ENCODE results near the gene ATP2B1. TPM values are rescaled to one million over a fixed set of nuclear protein-coding genes. Genes with fewer than 3 reads are reported as not detected.

Gene ATP2B1
- total RNA-seq, 2 experiments from 2014 or later = 10.8 to 13.0 TPM

- H3K27ac Mint-ChIP-seq = no peak overlapping the region
- no peaks in the 10 kb centered on the region for H3K9me3 Mint-ChIP-seq
- H3K4me1 Mint-ChIP-seq (ENCODE audit: low read depth) = peaks cover 4% of the 10 kb centered on the region
- CTCF ChIA-PET = interaction anchor here (0.6 to 3.2 kb wide), 7 partner anchors 16 to 1312 kb away, joined by 3 to 27 read pairs (median 4); no protein-coding TSS in a partner anchor
- H3K27me3 Mint-ChIP-seq (ENCODE audit: low read depth) = no peaks in the 10 kb centered on the region
- no peak for DNase-seq
- H3K4me3 Mint-ChIP-seq = no peak overlapping the region
- no peaks in the 10 kb centered on the region for H3K36me3 Mint-ChIP-seq (ENCODE audit: low read depth)
- intact Hi-C loops (cut with micrococcal nuclease) = loop anchor here (2.0 to 10.0 kb wide), 5 partner anchors 319 to 1415 kb away; partner anchors contain the start of gene CCER1
Measured at GRCh38 chr12:89542236-89542635, 166.4 kb downstream of the ATP2B1 start.

- CTCF ChIA-PET = interaction anchor here (1.6 kb wide), 1 partner anchor 562 kb away, joined by 5 read pairs; no protein-coding TSS in a partner anchor
- DNase-seq = no peak
- peaks cover 4% of the 10 kb centered on the region for H3K4me1 Mint-ChIP-seq (ENCODE audit: low read depth)
- no peaks in the 10 kb centered on the region for H3K36me3 Mint-ChIP-seq (ENCODE audit: low read depth)
- no peaks in the 10 kb centered on the region for H3K27me3 Mint-ChIP-seq (ENCODE audit: low read depth)
- H3K4me3 Mint-ChIP-seq = no peak overlapping the region
- intact Hi-C loops (cut with micrococcal nuclease) = loop anchor here (5.0 to 10.0 kb wide), 3 partner anchors 422 to 1417 kb away; partner anchors contain the start of gene CCER1
- no peak overlapping the region for H3K27ac Mint-ChIP-seq
- no peaks in the 10 kb centered on the region for H3K9me3 Mint-ChIP-seq
Measured at GRCh38 chr12:89540586-89540985, 168.1 kb downstream of the ATP2B1 start.

GRCh38 chr12:89539426-89540223, 169.0 kb downstream of the ATP2B1 start:
- intact Hi-C loops (cut with micrococcal nuclease) = loop anchor here (5.0 to 10.0 kb wide), 3 partner anchors 423 to 1418 kb away; partner anchors contain the start of gene CCER1
- CTCF ChIA-PET = interaction anchor here (0.9 to 2.3 kb wide), 4 partner anchors 14 to 649 kb away, joined by 3 to 10 read pairs (median 4); no protein-coding TSS in a partner anchor

GRCh38 chr12:89538897-89539296, 169.7 kb downstream of the ATP2B1 start:
- H3K27me3 Mint-ChIP-seq (ENCODE audit: low read depth) = no peaks in the 10 kb centered on the region
- no peak for DNase-seq
- H3K4me3 Mint-ChIP-seq = no peak overlapping the region
- H3K9me3 Mint-ChIP-seq = no peaks in the 10 kb centered on the region
- CTCF ChIA-PET = interaction anchor here (0.8 to 2.3 kb wide), 5 partner anchors 15 to 649 kb away, joined by 3 to 10 read pairs (median 3); no protein-coding TSS in a partner anchor
- peaks cover 4% of the 10 kb centered on the region for H3K4me1 Mint-ChIP-seq (ENCODE audit: low read depth)
- H3K36me3 Mint-ChIP-seq (ENCODE audit: low read depth) = no peaks in the 10 kb centered on the region
- intact Hi-C loops (cut with micrococcal nuclease) = no loop called here
- no peak overlapping the region for H3K27ac Mint-ChIP-seq

More at GRCh38 chr12:89539426-89540223, 169.0 kb downstream of the ATP2B1 start:
- H3K9me3 Mint-ChIP-seq = no peaks in the 10 kb centered on the region
- DNase-seq = no peak
- no peak overlapping the region for H3K4me3 Mint-ChIP-seq
- H3K4me1 Mint-ChIP-seq (ENCODE audit: low read depth) = peaks cover 4% of the 10 kb centered on the region
- no peaks in the 10 kb centered on the region for H3K36me3 Mint-ChIP-seq (ENCODE audit: low read depth)
- no peak overlapping the region for H3K27ac Mint-ChIP-seq
- no peaks in the 10 kb centered on the region for H3K27me3 Mint-ChIP-seq (ENCODE audit: low read depth)

Other genes with a start within 250 kb of the ATP2B1 start
- 1 to 10 TPM; 2.9 to 3.4 TPM for gene GALNT4, start 184.0 kb downstream of the ATP2B1 start, total RNA-seq
- 10 to 100 TPM; 22.8 to 25.7 TPM for gene POC1B, start 182.8 kb downstream of the ATP2B1 start, total RNA-seq